Upper lobe of left lung (tissue), 4 donors: ENCODE measurements around the gene TGDS.

ENCODE experiments used
- EP300 ChIP-seq, 4 donors: sonication (generic); formaldehyde crosslinking; IDR thresholded peaks; one replicate each; pipeline ENCODE4 v1.5.1; 2017; ENCODE audit warnings: antibody characterized with exemption in 4 of 4, control low read depth in 2 of 4
- POLR2A ChIP-seq, 4 donors: fragments of 450-650 bp; IDR thresholded peaks; one replicate each; pipeline ENCODE4 v1.5.1; 2016 to 2017; ENCODE audit warnings: antibody characterized with exemption in 4 of 4, mild to moderate bottlenecking in 2 of 4
- POLR2AphosphoS5 ChIP-seq, 2 donors: sonication (generic); formaldehyde crosslinking; IDR thresholded peaks; one replicate each; pipeline ENCODE4 v1.5.1; 2017; ENCODE audit warnings: antibody characterized with exemption in 2 of 2
- TF ChIP-seq, protein P1 (sequence below), 6 experiments: fragments of 450-650 bp in 4 of 6; fragments of 200-600 bp in 2 of 6; sonication (generic) in 2 of 6; IDR thresholded peaks; one replicate each; pipeline ENCODE4 v1.5.1; 2016 to 2019; ENCODE audit warnings: antibody characterized with exemption in 6 of 6

DNA sequence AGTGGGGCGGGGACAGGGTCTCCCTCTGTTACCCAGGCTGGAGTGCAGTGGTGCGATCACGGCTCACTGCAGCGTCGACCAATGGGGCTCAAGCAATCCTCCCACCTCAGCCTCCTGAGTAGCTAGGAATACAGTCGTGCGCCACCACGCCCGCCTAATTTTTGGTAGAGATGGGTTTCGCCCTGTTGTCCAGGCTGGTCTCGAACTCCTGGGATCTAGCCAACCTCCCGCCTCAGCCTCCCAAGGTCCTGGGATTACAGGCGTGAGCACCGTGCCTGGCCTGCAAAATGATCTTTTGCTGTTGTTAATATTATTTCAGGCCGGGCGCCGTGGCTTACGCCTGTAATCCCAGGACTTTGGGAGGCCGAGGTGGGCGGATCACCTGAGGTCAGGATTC lies 621 bp upstream of the TGDS start:
- TF ChIP-seq POLR2AphosphoS5 (IDR thresholded peaks at IDR 0.05) (no peak), POLR2A (IDR thresholded peaks at IDR 0.05) (no peak), EP300 (IDR thresholded peaks at IDR 0.05) (no peak)
- TF ChIP-seq, protein P1, sequence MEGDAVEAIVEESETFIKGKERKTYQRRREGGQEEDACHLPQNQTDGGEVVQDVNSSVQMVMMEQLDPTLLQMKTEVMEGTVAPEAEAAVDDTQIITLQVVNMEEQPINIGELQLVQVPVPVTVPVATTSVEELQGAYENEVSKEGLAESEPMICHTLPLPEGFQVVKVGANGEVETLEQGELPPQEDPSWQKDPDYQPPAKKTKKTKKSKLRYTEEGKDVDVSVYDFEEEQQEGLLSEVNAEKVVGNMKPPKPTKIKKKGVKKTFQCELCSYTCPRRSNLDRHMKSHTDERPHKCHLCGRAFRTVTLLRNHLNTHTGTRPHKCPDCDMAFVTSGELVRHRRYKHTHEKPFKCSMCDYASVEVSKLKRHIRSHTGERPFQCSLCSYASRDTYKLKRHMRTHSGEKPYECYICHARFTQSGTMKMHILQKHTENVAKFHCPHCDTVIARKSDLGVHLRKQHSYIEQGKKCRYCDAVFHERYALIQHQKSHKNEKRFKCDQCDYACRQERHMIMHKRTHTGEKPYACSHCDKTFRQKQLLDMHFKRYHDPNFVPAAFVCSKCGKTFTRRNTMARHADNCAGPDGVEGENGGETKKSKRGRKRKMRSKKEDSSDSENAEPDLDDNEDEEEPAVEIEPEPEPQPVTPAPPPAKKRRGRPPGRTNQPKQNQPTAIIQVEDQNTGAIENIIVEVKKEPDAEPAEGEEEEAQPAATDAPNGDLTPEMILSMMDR (IDR thresholded peaks at IDR 0.05), result no peak
